Brain microvascular endothelial cell (primary cell): ENCODE results near the gene BOD1.

Experiments
- DNase-seq: peaks from one replicate; pipeline ENCODE4 v3.0.0-alpha.2; 2020
- H3K27ac ChIP-seq: fragments of 250-450 bp; sonication (Bioruptor Pico); 2 replicates; pipeline ENCODE4 v1.5.1; 2020; ENCODE audit warnings: mild to moderate bottlenecking, moderate library complexity
- H3K27me3 ChIP-seq: fragments of 250-450 bp; sonication (Bioruptor Pico); replicated peaks from 2 replicates; pipeline ENCODE4 v1.5.1; 2020; ENCODE audit warnings: mild to moderate bottlenecking
- H3K36me3 ChIP-seq: fragments of 250-450 bp; sonication (Bioruptor Pico); replicated peaks from 2 replicates; pipeline ENCODE4 v1.5.1; 2020; ENCODE audit warnings: mild to moderate bottlenecking
- H3K4me3 ChIP-seq: 2 replicates; pipeline ENCODE4 v1.5.1; 2011; ENCODE audit warnings: low read depth, mild to moderate bottlenecking, control low read depth, low read length, moderate library complexity
- CTCF ChIP-seq: IDR thresholded peaks from 2 replicates; pipeline ENCODE4 v1.5.1; 2011; ENCODE audit warnings: low read depth, mild to moderate bottlenecking, moderate library complexity, low read length, control low read depth, inconsistent platforms; ENCODE audit errors: missing control alignments
- in situ Hi-C: cut with HindIII; loops from 2 replicates; pipeline ENCODE4 v1.10.0; 2017; ENCODE audit warnings: low sequenced_read_pairs, low pct_ligation_motif_present

BOD1 gene

GRCh38 chr5:173597304-173597703 lies 19.1 kb downstream of the BOD1 start:
- no peak for TF ChIP-seq CTCF
- no peak for DNase-seq
- Histone ChIP-seq H3K4me3 (no peak overlapping the region), H3K27me3 (no peaks in the 10 kb centered on the region), H3K36me3 (peaks cover 2% of the 10 kb centered on the region), H3K27ac (no peak overlapping the region)
- in situ Hi-C loops: no loop called here

GRCh38 chr5:173595841-173596240 lies 20.6 kb downstream of the BOD1 start:
- Histone ChIP-seq H3K4me3 (no peak overlapping the region), H3K27me3 (no peaks in the 10 kb centered on the region), H3K27ac (no peak overlapping the region), H3K36me3 (peaks cover under 1% of the 10 kb centered on the region)
- no peak for TF ChIP-seq CTCF
- no peak for DNase-seq
- in situ Hi-C loops: no loop called here

DNA sequence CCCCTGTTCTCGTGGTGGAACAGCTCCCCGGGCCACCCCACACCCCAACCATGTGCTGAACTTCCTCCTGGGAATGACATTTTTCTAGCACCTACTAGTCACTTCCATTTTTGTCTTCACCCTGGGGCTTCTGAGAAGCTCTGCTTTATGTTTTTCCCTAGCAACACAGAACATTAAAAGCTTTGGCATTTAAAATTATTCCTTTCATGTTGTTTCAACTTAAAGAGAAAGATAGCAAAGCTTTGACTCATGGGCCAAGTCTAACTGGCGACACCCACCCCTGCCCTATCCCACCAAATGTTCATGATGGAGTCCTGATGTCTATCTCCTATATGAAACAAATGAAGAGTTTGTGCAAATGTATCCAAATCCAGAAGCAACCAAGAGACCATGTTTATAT lies 22.4 kb downstream of the BOD1 start:
- Histone ChIP-seq H3K36me3 (no peaks in the 10 kb centered on the region), H3K27me3 (no peaks in the 10 kb centered on the region), H3K27ac (no peak overlapping the region), H3K4me3 (no peak overlapping the region)
- peak; percentile 27 for DNase-seq
- TF ChIP-seq CTCF: no peak
- in situ Hi-C loops: no loop called here

DNA sequence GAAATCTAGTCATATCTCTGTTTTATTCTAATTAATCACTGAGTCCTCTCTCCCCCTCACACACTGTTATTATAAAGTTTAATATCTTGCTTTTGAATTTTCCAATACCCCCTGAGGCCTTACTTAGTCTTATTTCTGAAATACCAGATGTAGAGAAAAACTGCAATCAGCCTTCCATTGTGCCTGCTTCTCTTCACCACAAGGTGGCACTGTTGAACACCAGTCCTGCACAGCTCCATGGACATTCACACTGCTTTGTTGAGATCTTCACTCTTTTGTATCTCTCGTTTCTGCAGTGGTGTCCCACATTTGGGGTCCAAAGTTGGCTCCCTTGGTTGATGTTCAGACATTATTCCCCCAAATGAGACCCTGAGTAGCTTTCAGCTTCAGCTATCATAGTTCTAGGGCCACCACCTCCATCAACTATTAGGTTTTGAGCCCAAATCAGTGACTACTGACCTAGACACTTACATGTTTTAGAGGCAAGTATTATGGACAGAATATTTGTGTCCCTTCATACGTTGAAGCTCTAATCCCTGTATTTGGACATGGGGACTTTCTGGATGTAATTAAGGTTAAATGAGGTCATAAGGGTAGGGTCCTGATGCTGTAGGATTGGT lies 24.3 kb downstream of the BOD1 start:
- no peaks in the 10 kb centered on the region for H3K27me3 ChIP-seq
- H3K27ac ChIP-seq: no peak overlapping the region
- no peaks in the 10 kb centered on the region for H3K36me3 ChIP-seq
- in situ Hi-C loops: no loop called here
- no peak overlapping the region for H3K4me3 ChIP-seq
- no peak for DNase-seq
- peak; percentile 70 for TF ChIP-seq CTCF

DNA sequence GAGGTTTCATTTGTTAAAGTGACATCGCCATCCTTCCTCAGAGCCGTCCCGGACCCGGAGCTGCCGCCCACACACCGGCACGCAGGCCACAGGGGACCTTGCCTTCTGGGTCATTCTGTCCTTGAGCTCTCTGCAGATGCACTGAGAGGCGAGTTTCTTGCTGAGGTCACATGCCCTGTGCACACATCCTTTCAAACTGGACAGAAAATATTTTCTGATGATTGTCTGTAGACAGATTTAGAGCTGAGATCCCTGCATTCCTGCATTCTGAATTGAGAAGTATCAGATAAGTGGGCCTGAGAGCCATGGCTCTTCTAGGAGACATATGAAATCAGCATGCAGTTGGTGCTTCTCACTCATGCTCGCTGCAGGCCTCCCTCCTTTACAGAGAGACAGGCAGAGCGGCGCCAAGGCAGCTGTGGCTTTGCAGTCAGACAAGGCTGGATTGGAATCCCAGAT lies 25.4 kb downstream of the BOD1 start:
- no peak for DNase-seq
- H3K27me3 ChIP-seq: no peaks in the 10 kb centered on the region
- no peak for TF ChIP-seq CTCF
- in situ Hi-C loops: no loop called here
- H3K36me3 ChIP-seq: no peaks in the 10 kb centered on the region
- H3K4me3 ChIP-seq: no peak overlapping the region
- no peak overlapping the region for H3K27ac ChIP-seq
